Heart left ventricle (tissue), 13 donors: ENCODE measurements around the gene CST2.

Experiments used
- POLR2A ChIP-seq, 2 donors: fragments of 450-650 bp; IDR thresholded peaks; one replicate each; pipeline ENCODE4 v1.6.1; 2017; ENCODE audit warnings: antibody characterized with exemption in 2 of 2, mild to moderate bottlenecking in 2 of 2, moderate library complexity in 2 of 2
- TF ChIP-seq, protein P1 (sequence below), 12 donors: fragments of 200-600 bp; sonication (generic) in 4 of 12; IDR thresholded peaks; one replicate each; pipeline versions ENCODE4 v1.5.0 to v1.8.0; 2018 to 2022; ENCODE audit warnings: antibody characterized with exemption in 12 of 12, mild to moderate bottlenecking in 5 of 12
- donor health status: ischemic (EF 13 %, LVEDD 7.1; RV severe dilation, severe dysfunction).
- donor health status: DM: no; HTN: yes; CAD: no.
- donor health status: DM: no; HTN: no; CAD: no.
- donor health status: ischemic (EF 25% LVEDD 6.9; RV normal size, moderate dysfunction).
- donor health status: ischemic (EF 25% LVEDD 5.7; RV mildly dilated, moderate dysfunction).
- donor health status: ischemic (EF 35%, LVEDD 5.7; RV mildly dilated, moderate dysfunction).
- donor health status: nonischemic (EF 11% LVEDD 7.7; RV severe dilation, severe dysfunction).
- donor health status: DM: yes; HTN: yes; CAD: no.
- donor health status: PGD.
- donor health status: ischemic (EF 29% LVEDD 5.4; RV normal size, mild dysfunction).
- donor health status: nonischemic (EF 23%, LVEDD 6.1; RV moderate dilation, normal function).

DNA sequence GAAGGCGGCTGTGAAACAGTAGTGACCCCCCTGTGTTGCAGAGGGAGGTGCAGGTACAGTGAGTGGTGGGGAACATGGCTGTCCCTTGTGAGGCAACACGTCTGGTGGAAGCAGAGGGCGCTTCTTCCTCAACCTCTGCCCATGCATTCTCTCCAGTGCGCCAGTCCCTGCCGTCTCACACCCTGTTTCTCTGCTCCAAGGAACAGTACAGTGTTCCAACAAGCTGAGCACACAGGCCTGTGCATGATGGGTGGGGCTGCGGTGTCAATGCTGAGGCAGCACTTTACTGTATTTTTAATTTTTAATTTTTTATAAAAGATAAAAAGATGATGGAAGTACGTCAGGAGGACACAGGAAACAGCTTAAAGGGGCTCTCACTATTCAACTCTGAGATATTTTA lies 32.5 kb downstream of the CST2 start:
- TF ChIP-seq, protein P1, sequence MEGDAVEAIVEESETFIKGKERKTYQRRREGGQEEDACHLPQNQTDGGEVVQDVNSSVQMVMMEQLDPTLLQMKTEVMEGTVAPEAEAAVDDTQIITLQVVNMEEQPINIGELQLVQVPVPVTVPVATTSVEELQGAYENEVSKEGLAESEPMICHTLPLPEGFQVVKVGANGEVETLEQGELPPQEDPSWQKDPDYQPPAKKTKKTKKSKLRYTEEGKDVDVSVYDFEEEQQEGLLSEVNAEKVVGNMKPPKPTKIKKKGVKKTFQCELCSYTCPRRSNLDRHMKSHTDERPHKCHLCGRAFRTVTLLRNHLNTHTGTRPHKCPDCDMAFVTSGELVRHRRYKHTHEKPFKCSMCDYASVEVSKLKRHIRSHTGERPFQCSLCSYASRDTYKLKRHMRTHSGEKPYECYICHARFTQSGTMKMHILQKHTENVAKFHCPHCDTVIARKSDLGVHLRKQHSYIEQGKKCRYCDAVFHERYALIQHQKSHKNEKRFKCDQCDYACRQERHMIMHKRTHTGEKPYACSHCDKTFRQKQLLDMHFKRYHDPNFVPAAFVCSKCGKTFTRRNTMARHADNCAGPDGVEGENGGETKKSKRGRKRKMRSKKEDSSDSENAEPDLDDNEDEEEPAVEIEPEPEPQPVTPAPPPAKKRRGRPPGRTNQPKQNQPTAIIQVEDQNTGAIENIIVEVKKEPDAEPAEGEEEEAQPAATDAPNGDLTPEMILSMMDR (IDR thresholded peaks at IDR 0.05): no peak
- TF ChIP-seq POLR2A (IDR thresholded peaks at IDR 0.05): no peak
